ENCODE measurements around the gene LHX3.

Gene LHX3

GRCh38 chr9:136174779-136175615 lies 29.9 kb downstream of the LHX3 start:
- DNase-seq = no peak

DNA sequence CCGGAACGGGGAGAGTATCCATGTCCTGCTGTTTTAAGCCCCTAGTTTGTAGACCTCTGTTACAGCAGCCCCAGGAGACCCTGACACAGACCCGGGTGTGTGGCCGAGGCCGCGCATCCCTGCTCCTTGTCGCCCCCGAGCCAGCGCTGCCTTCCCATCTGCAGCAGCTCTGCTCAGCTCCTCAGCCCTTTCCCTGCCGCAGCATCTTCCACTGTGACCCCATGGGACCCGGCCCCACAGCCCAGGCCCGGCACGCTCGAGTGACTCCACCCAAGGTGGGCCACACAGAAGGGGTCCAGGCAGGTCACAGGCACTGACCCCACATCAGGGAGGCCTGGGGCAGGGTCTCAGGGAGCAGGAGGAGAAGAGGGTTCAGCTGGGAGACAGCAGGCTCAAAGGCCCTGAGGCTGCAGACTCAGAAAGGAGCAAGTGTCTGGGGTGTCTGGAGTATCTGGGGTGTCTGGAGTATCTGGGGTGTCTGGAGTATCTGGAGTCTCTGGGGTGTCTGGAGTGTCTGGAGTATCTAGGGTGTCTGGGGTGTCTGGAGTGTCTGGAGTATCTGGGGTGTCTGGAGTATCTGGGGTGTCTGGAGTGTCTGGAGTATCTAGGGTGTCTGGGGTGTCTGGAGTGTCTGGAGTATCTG lies 31.2 kb downstream of the LHX3 start:
- no peak for DNase-seq

GRCh38 chr9:136172412-136173079 lies 32.4 kb downstream of the LHX3 start:
- no peak for DNase-seq

GRCh38 chr9:136171801-136172411 lies 33.0 kb downstream of the LHX3 start:
- DNase-seq = no peak

GRCh38 chr9:136171009-136171800 lies 33.7 kb downstream of the LHX3 start:
- DNase-seq = no peak

DNA sequence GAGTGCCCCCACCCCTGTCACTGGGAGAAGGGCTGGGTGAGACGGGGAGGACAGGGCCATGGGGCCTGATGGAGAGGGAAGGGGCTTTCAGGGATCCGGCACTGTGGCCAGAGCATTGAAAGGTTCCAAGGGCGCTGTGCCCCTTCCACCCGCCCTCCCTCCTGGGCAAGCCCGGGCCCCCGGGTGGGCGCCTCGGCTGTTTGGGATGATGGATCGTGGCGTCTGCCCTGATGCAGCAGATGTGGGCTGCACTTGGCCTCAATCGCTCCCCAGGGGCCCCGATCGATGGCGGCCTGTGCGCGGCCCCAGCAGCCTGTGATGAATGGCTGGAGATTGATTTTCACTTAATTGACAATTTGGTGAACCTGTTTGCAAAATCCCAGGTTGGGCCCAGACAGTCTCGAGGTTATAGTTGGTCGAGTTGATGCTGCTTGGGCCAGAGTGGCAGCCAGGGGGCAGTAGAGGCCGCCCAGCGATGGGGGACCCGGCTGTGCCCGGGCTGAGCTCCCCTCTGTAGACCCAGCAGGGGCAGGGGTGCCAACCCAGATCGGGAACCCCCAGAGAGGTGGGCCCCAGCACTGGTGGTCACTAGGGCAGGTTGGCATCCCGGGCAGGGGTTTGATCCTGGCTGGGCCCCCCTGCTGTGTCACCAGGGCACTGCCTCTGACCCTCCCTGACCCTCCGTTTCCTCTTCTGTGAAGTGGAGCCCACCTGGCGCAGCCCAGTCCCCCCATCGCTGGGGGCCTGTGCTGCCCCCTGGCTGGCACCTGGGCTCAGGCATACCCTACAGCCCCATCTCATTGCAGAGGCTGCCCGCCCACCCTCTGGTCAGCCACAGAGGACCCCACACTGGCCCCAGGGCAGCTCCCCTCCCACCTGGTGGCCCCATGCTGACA lies 34.7 kb downstream of the LHX3 start:
- DNase-seq = no peak

- no peak for DNase-seq
Observed at GRCh38 chr9:136169495-136169894, 35.4 kb downstream of the LHX3 start.

DNA sequence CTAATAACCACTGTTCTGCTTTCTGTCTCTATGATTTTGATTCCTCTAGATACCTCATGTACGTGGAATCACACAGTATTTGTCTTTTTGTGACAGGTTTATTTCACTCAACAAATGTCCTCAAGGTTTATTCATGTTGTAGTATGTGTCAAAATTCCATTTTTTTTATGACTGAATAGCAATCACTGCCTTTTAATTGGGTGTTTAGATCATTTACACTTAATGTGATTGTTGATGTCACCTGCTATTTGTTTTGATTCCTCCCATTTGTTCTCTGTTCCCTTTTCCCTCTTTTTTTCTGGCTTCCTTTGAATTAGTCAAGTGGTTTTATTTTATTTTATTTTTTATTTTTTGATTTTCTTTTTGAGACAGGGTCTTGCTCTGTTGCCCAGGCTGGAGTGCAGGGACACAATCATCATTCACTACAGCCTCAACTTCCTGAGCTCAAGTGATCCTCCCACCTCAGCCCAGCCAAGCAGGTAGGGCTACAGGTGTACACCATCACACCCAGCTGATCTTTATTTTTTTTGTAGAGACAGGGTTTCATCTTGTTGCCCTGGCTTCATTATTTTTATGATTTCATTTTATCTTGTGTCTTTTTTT lies 41.6 kb downstream of the LHX3 start:
- DNase-seq = no peak

DNA sequence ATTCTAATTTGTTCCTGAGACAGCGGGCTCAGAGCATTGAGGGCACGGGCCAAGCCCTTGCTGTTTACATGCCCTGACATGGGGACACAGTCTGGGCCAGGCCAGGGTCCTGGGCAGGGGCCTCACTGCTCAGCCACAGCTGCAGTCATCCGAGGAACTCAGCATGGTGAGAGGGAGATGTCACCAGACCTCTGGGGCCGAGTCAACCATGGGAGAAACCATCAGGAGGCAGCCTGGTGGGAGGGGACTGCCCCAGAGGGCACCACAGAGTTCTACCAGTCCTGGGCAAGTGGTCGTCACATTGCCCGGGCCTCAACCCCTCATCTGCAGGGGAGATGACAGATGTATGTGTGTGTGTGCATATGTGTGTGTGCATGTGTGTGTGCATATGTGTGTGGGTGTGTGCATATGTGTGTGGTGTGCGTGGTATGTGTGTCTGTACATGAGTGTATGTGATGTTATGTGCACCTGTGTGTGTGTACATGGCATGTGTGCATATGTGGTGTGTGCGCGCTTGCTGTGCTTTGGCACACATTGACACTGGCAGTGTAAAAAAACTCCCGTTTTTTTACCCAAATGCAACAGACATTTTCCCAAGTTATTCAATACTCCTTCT lies 43.8 kb downstream of the LHX3 start:
- no peak for DNase-seq

- no peak for DNase-seq
Observed at GRCh38 chr9:136160381-136160841, 44.5 kb downstream of the LHX3 start.

GRCh38 chr9:136159851-136160250 lies 45.1 kb downstream of the LHX3 start:
- DNase-seq = no peak

GRCh38 chr9:136157477-136158265 lies 47.3 kb downstream of the LHX3 start:
- DNase-seq = no peak

DNA sequence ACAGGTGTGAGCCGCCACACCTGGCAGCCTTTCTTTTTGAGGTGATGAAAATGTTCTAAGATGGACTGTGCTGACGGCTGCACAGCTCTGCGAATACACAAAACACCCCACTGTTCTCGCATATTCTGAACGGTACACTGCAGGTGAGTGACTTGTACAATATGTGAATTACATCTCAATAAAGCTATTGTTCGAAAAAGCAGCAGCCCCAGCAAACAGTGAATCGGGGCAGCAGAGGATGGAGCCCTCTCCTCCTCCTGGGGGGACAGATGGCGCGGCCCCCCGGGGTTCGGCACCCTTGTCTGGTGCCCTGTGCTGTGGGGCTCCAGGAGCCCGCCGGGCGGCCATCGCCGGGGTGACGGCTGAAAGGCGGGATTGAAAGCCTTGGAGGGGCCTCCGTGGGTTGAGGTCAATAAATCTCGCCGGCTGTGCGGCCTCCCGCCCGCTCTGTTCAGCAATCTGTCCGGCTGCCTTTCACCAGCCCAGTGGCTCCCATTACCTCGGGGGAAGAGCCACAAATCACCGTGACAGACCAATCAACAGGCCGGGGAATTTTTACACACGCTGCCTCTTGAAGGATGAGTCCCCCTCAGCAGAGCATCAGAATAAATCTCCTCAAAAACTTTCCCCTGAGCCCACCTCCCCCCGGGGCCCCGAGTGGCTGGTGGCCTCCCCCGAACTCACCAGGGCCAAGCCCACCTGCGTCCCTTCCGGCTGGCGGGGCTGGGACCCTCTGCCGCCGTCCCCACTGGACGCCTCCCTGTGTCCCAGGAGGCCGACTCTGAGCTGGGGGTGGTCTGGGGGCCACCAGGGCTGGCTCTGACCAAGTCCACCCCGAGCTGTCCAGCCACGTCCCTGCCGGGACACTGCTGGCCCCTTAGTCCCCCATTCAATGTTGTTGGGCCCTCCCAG lies 48.5 kb downstream of the LHX3 start:
- DNase-seq = no peak

- no peak for DNase-seq
Observed at GRCh38 chr9:136155576-136155975, 49.4 kb downstream of the LHX3 start.

GRCh38 chr9:136154943-136155342 lies 50.0 kb downstream of the LHX3 start:
- no peak for DNase-seq

DNA sequence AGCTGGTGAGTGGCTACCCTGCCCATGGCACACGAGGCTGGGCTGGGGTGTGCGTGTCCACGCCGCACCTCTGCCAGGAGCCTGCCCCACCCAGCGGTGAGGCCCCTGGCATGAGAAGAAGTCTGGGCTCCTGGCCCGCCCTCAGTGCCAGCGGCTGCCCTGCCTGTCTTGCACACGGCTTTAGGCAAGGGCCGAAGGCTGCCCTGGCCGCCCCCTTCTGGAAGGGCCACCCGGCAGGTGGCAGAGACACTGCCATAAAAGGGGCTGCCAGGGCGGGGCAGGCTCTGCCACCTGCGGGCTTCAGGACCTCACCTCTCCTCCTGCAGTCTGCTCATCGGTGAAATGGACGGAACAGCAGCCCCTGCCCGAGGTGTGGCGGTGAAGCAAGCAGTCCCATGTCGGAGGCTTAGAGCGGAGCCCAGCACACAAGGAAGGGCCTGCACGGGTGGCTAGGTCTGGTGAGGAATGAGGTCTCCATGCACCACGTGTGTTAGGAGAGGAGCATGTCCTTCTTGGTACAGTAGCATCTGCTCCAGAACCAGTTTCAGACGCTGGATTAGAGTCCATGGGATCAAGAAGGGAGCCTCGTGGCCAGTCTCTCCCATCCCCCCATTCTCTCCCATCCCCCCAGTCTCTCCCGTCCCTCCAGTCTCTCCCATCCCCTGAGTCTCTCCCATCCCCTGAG lies 51.4 kb downstream of the LHX3 start:
- DNase-seq = no peak

GRCh38 chr9:136152931-136153330 lies 52.0 kb downstream of the LHX3 start:
- no peak for DNase-seq

DNA sequence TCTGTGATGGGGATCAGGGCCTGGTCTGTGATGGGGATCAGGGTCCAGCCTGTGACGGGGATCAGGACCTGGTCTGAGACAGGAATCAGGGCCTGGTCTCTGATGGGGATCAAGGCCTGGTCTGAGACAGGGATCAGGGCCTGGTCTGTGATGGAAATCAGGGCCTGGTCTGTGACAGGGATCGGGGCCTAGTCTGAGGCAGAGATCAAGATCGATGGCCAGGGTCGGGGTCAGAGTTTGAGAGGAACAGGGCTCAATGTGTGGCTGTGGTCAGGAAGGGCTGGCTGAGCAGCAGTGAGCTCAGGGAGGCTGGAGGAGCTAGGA lies 52.4 kb downstream of the LHX3 start:
- DNase-seq = no peak

All from NCI-H446 (cell line).